Activated naive CD4-positive, alpha-beta T cell (primary cell): Measurements from ENCODE around the gene DNAJC21.

Experiments
- DNase-seq, 4 experiments: peaks; one replicate each; lab custom pipeline; 2025; lab: John Stamatoyannopoulos, UW

Gene DNAJC21

GRCh38 chr5:34929134-34929719 is at the start of gene DNAJC21:
TSS of gene DNAJC21 (plus strand) at chr5:34929559. CDS start at chr5:34929820, 261 bp downstream.
- DNase-seq = peak; percentile 89 to 96 (median 94)

- DNase-seq = no peak
Observed at GRCh38 chr5:34881246-34881645, 48.1 kb upstream of the DNAJC21 start.

GRCh38 chr5:34886392-34887119 is 42.8 kb upstream of the DNAJC21 start:
- no peak for DNase-seq

- DNase-seq = no peak
Observed at GRCh38 chr5:34889394-34889793, 40.0 kb upstream of the DNAJC21 start.

- DNase-seq = no peak
Observed at GRCh38 chr5:34891981-34892380, 37.4 kb upstream of the DNAJC21 start.

- DNase-seq = no peak
Observed at GRCh38 chr5:34892414-34892813, 36.9 kb upstream of the DNAJC21 start.

- no peak for DNase-seq
Observed at GRCh38 chr5:34894716-34895115, 34.6 kb upstream of the DNAJC21 start.

- no peak for DNase-seq
Observed at GRCh38 chr5:34895641-34896419, 33.5 kb upstream of the DNAJC21 start.

- DNase-seq = no peak
Observed at GRCh38 chr5:34897646-34898045, 31.7 kb upstream of the DNAJC21 start.

- DNase-seq = peak in 3 of 4 experiments; percentile 1 to 48 (median 18)
Observed at GRCh38 chr5:34898258-34898895, 31.0 kb upstream of the DNAJC21 start.

GRCh38 chr5:34899066-34899465 is 30.3 kb upstream of the DNAJC21 start:
- DNase-seq = no peak

- DNase-seq = no peak
Observed at GRCh38 chr5:34900652-34901051, 28.7 kb upstream of the DNAJC21 start.

- no peak for DNase-seq
Observed at GRCh38 chr5:34903260-34903659, 26.1 kb upstream of the DNAJC21 start.

GRCh38 chr5:34905564-34905963 is 23.8 kb upstream of the DNAJC21 start:
- DNase-seq = no peak

- DNase-seq = no peak
Observed at GRCh38 chr5:34913072-34913471, 16.3 kb upstream of the DNAJC21 start.

GRCh38 chr5:34914671-34915138 is 14.7 kb upstream of the DNAJC21 start:
- DNase-seq = peak in 1 of 4 experiments; percentile 21

- peak; percentile 70 to 87 (median 84) for DNase-seq
Observed at GRCh38 chr5:34915139-34915855, 14.1 kb upstream of the DNAJC21 start, which contains the start of the genes BRIX1 and RAD1. TSS of gene BRIX1 (plus strand) at chr5:34915711. CDS start at chr5:34915739, 28 bp downstream. TSS of gene RAD1 (minus strand) at chr5:34915504. CDS start at chr5:34914892, 612 bp downstream.

GRCh38 chr5:34915856-34916192 is 13.5 kb upstream of the DNAJC21 start:
- DNase-seq = peak in 1 of 4 experiments; percentile 45

GRCh38 chr5:34916518-34916917 is 12.8 kb upstream of the DNAJC21 start:
- no peak for DNase-seq

GRCh38 chr5:34918025-34918424 is 11.3 kb upstream of the DNAJC21 start:
- no peak for DNase-seq

- no peak for DNase-seq
Observed at GRCh38 chr5:34919077-34919476, 10.3 kb upstream of the DNAJC21 start.
